Central memory CD8-positive, alpha-beta T cell (primary cell): ENCODE data around the gene TXNRD3.
A peak's percentile ranks its signal among the peaks of the same experiment; 100 is the strongest.
"Not testable (repeated sequence)": the region's sequence is repeated elsewhere in the genome, so short reads cannot be mapped to it uniquely, and the experiment has no call there.

Source experiments
- ATAC-seq: fragments of 150-1000 bp; cut with Tn5 transposase; replicated peaks from 2 replicates; pipeline ENCODE4 v1.10.0; 2022; ENCODE audit warnings: mild to moderate bottlenecking, moderate FRiP score, moderate number of reproducible peaks; ENCODE audit not compliant: poor library complexity, severe bottlenecking; ENCODE audit errors: extremely low read depth
- DNase-seq, 2 donors: peaks; one replicate each; pipeline ENCODE4 v3.0.0; 2021; ENCODE audit warnings: low spot score in 2 of 2
- H3K27ac Mint-ChIP-seq: one replicate; pipeline ENCODE4 v1.8.0; 2022; ENCODE audit warnings: low read depth, mild to moderate bottlenecking, moderate library complexity, mixed read lengths
- H3K27me3 Mint-ChIP-seq: one replicate; pipeline ENCODE4 v1.8.0; 2022; ENCODE audit warnings: mixed read lengths
- H3K36me3 Mint-ChIP-seq: one replicate; pipeline ENCODE4 v1.8.0; 2022; ENCODE audit warnings: mild to moderate bottlenecking, moderate library complexity, mixed read lengths; ENCODE audit not compliant: insufficient read depth
- H3K4me1 Mint-ChIP-seq: one replicate; pipeline ENCODE4 v1.8.0; 2022; ENCODE audit warnings: mixed read lengths
- H3K4me3 Mint-ChIP-seq: one replicate; pipeline ENCODE4 v1.8.0; 2022; ENCODE audit warnings: mild to moderate bottlenecking, moderate library complexity, mixed read lengths
- H3K9me3 Mint-ChIP-seq: one replicate; pipeline ENCODE4 v1.8.0; 2022; ENCODE audit warnings: mixed read lengths

TXNRD3 gene

DNA sequence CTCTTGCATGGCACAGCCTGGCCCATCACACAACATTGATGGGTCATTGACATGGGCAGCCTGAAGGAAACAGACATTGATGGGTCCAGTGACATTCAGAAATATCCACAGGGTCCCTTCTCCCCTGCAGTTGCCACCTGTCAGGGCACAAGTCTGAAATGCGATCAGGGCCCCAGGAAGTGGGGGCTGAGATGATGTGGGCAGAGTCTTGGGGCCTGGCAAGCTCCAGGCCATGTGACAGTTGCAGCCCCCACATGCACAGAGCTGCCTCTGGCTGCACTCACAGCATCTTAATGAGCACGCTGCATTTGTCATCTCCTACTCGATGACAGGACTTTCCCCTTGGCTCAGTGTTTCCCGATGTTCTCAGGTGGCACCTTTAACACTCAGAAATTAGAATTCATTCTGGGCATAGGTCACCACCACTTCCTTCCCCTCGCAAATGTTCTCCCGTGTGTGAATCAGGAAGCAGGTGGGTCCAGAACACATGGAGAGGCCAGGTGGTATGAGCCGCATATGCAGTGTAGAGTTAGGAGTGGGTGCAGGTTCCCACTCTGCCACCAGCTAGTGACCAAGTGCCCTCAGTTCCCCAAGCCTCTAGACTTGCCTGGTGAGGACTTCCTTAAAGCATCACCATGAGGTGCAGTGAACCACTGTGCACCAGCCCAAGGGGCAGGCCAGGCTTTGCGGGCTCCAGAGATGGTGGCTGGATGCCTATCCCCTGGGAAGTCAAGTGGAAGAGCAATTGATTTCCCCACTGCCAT lies 1.6 kb upstream of the TXNRD3 start:
- ATAC-seq = no peak
- no peaks in the 10 kb centered on the region for H3K9me3 Mint-ChIP-seq
- no peak overlapping the region for H3K27ac Mint-ChIP-seq

DNA sequence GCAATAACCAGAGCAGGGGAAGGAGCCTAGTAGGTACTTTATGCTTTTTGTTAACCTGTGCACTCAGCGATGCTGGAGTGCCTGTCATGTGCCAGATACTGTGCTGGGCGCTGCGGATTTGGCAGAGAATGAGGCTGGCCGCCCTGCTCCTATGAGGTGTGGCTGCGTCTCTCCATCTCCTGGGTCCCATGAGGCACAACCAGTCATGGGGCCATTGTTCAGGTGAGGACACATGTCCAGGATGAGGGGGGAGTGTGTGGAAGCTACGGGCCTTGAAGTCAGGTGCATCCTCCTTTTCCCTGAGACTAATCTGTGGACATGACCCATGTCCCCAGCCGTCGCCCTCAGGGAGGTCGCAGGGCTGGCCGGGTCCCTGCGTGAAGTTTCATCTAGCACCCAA lies 963 bp upstream of the TXNRD3 start:
- no peak overlapping the region for H3K27ac Mint-ChIP-seq
- H3K27me3 Mint-ChIP-seq = peaks cover 53% of the 10 kb centered on the region
- ATAC-seq = no peak
- peak overlapping the region; percentile 31 for H3K4me3 Mint-ChIP-seq
- no peaks in the 10 kb centered on the region for H3K9me3 Mint-ChIP-seq
- no peak for DNase-seq
- no peaks in the 10 kb centered on the region for H3K36me3 Mint-ChIP-seq
- no peaks in the 10 kb centered on the region for H3K4me1 Mint-ChIP-seq

More for the DNA sequence above, 1.6 kb upstream of the TXNRD3 start:
- DNase-seq = no peak
- H3K4me3 Mint-ChIP-seq = no peak overlapping the region
- peaks cover 53% of the 10 kb centered on the region for H3K27me3 Mint-ChIP-seq
- H3K4me1 Mint-ChIP-seq = no peaks in the 10 kb centered on the region
- H3K36me3 Mint-ChIP-seq = no peaks in the 10 kb centered on the region

DNA sequence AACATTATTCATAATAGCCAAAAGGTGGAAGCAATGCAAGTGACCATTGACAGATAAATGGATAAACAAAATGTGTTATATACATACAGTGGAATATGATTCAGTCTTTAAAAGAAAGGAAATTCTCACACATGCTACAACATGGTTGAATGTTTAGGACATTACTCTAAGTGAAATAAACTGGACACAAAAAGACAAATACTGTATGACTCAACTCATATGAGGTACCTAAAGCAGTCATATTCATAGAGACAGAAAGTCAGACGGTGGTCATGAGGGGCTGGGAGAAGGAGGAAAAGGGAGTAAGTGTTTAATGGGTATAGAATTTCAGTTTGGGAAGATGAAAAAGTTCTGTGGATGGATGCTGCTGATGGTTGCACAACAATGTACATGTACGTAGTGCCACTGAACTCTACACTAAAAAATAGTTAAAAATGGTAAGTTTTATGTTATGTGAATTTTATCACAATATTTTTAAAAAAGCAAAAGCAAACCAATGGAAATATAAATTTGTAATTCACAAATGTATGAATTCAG lies 5.3 kb downstream of the TXNRD3 start:
- Mint-ChIP-seq H3K4me1 (no peaks in the 10 kb centered on the region), H3K27ac (no peak overlapping the region), H3K4me3 (no peak overlapping the region), H3K9me3 (no peaks in the 10 kb centered on the region), H3K27me3 (peaks cover 62% of the 10 kb centered on the region), H3K36me3 (no peaks in the 10 kb centered on the region)
- DNase-seq (no peak), ATAC-seq (no peak)

DNA sequence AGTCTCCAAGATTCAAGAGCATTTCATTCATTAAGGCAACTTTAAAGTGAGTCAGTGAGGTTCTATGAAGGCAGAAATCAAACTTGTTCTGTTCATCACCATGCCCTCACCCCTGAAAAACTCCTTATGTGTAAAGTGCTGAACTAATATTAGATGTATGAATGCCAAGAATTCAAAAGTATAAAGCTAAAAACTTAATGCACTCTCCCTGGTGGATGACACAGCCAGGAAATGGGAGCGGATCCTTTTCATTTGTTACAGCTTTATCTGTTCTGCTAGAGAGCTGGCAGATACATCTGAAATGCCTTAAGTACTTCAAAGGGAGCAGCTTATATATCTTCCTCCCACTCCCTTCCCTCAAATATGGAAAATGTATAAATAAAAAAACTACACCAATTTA lies 8.2 kb downstream of the TXNRD3 start:
- no peak for DNase-seq
- no peaks in the 10 kb centered on the region for H3K9me3 Mint-ChIP-seq
- peaks cover 2% of the 10 kb centered on the region for H3K36me3 Mint-ChIP-seq
- no peak for ATAC-seq
- no peak overlapping the region for H3K27ac Mint-ChIP-seq
- peaks cover 55% of the 10 kb centered on the region for H3K27me3 Mint-ChIP-seq
- H3K4me3 Mint-ChIP-seq = no peak overlapping the region
- no peaks in the 10 kb centered on the region for H3K4me1 Mint-ChIP-seq

DNA sequence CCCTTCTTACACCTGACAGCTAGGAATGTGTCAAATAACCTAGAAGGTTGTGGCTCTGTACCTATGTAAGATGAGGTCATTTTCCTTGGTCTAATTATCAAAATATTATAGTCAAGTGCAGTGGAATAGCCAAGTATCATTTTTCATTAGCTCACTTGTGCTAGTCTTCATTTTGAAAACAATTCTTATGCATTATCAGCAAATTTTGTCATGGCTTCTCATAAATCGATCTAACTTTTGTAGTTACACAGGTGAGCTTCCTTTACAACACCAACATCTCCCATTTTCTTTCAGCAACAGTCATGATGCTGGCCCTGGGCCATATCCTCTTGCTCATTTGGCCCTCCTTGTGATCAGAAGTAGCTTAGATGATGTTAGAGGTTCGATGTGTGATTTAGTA lies 10.3 kb downstream of the TXNRD3 start:
- no peak overlapping the region for H3K4me3 Mint-ChIP-seq
- H3K27me3 Mint-ChIP-seq = peaks cover 48% of the 10 kb centered on the region
- DNase-seq (no peak), ATAC-seq (no peak)
- H3K4me1 Mint-ChIP-seq = no peaks in the 10 kb centered on the region
- H3K36me3 Mint-ChIP-seq = peaks cover 2% of the 10 kb centered on the region
- H3K27ac Mint-ChIP-seq = no peak overlapping the region
- no peaks in the 10 kb centered on the region for H3K9me3 Mint-ChIP-seq

DNA sequence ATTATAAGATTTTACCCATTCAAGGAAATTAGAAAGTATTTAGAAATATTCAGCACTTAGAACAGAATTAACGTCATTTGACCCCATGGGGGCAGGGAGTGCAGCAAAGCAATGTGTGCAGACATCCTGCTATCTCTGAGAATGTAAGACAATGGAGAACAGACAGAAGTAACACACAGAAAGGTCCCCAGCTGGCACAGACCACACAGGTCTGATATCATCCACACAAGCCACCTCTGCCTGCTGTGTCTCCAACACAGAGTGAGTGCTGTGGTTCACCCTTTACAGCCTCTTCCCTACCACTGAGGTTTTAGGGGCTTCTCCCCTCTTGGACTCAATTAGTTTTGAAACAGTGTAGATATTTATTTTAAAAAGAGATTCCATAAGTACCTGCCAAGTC lies 16.1 kb downstream of the TXNRD3 start:
- ATAC-seq (no peak), DNase-seq (no peak)
- Mint-ChIP-seq H3K4me3 (no peak overlapping the region), H3K27me3 (peaks cover 24% of the 10 kb centered on the region), H3K9me3 (no peaks in the 10 kb centered on the region), H3K27ac (no peak overlapping the region), H3K4me1 (no peaks in the 10 kb centered on the region), H3K36me3 (peaks cover 2% of the 10 kb centered on the region)

DNA sequence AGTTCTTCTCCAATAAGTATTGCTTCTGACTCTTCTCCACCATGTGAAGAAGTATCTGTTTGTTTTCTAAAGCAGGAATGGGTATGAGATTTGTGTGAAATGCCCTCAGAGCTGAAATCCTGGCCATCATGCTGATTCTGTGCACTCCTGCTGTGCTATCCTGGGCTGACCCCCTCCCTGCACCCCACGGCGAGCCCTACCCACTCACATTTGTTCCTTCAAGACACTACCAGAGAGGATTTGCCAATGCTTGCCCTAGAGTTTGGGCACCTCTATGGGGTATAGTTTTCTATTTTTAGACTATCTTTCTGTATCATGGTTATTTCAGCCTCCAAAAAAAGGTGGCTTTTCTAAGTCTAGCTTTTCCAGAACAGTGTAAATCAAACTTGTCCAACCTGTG lies 18.5 kb downstream of the TXNRD3 start:
- H3K36me3 Mint-ChIP-seq = no peaks in the 10 kb centered on the region
- H3K4me3 Mint-ChIP-seq = no peak overlapping the region
- no peak overlapping the region for H3K27ac Mint-ChIP-seq

DNA sequence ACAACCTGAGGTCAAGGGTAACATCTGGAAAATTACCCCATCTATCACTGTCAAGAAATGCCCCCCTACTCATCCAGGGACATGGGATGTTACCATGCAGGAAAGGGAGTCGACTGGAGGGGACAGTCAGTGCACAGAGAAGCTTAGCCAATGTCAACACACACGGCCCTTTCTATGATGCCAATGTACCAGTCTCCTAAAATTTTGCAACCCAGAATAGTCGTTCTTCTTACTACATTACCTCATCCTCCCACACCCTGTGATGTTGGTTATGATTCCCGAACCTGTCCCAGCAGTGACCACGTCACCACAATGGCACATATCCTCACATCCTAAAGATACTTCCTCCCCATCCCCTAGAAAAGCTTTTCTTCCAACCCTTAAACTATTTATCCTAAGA lies 20.1 kb downstream of the TXNRD3 start:
- Mint-ChIP-seq H3K27me3 (no peaks in the 10 kb centered on the region), H3K27ac (no peak overlapping the region), H3K9me3 (no peaks in the 10 kb centered on the region), H3K4me1 (no peaks in the 10 kb centered on the region), H3K4me3 (no peak overlapping the region), H3K36me3 (no peaks in the 10 kb centered on the region)
- no peak for ATAC-seq
- no peak for DNase-seq

More for the DNA sequence above, 18.5 kb downstream of the TXNRD3 start:
- Mint-ChIP-seq H3K9me3 (no peaks in the 10 kb centered on the region), H3K27me3 (peaks cover 9% of the 10 kb centered on the region), H3K4me1 (no peaks in the 10 kb centered on the region)
- DNase-seq = no peak
- no peak for ATAC-seq

DNA sequence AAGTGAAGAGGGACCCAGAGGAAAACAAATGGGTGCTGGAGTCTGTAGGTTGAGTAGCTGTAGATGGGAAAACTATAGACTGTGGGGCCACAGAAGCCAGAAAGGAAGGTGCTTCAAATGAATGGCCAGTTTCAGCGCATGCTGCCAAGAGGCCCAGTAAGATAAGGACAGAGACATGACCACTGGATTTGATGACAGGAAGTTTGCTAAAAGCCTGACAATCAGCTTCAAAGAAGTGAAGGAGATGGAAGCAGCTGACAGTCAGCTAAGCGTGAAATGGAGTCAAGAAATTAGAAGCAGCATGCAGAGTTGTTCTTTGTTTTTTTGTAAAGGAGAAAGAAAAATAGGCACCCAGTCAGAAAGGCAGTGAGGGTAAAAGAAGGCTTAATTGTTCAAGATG lies 24.9 kb downstream of the TXNRD3 start:
- H3K36me3 Mint-ChIP-seq = no peaks in the 10 kb centered on the region
- no peaks in the 10 kb centered on the region for H3K9me3 Mint-ChIP-seq
- H3K27me3 Mint-ChIP-seq = no peaks in the 10 kb centered on the region
- no peak for DNase-seq
- H3K4me1 Mint-ChIP-seq = no peaks in the 10 kb centered on the region
- no peak for ATAC-seq
- no peak overlapping the region for H3K27ac Mint-ChIP-seq
- H3K4me3 Mint-ChIP-seq = no peak overlapping the region

DNA sequence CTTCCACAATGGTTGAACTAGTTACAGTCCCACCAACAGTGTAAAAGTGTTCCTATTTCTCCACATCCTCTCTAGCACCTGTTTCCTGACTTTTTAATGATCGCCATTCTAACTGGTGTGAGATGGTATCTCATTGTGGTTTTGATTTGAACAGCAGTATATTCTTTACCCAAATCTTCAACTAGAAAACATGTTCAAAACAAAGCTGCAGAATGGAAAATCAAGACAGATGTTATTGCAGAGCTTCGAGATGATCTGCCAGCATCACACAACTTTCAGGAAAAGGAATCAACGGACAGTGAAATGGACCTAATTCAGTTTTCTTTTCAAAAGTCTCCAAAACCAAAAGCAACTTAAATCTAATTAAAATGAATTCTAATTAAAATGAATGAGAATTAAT lies 29.2 kb downstream of the TXNRD3 start:
- H3K4me3 Mint-ChIP-seq, H3K36me3 Mint-ChIP-seq: not testable (repeated sequence)

DNA sequence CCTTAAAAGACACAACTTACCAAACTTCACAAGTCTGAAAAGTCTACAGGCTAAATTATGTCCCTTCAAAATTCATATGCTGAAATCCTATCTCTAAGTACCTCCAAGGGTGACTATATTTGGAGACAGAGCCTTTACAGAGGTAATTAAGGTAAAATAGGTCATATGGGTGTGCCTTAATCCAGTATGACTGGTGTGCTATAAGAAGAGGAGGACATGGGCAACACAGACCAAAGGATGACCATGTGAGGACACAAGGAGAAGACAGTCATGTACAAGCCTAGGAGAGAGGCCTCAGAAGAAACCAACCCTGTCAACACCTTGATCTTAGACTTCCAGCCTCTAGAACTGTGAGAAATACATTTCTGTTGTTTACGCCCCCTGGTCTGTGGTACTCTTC lies 32.2 kb downstream of the TXNRD3 start:
- Mint-ChIP-seq H3K27ac (no peak overlapping the region), H3K4me1 (no peaks in the 10 kb centered on the region), H3K27me3 (no peaks in the 10 kb centered on the region), H3K36me3 (no peaks in the 10 kb centered on the region), H3K4me3 (no peak overlapping the region), H3K9me3 (no peaks in the 10 kb centered on the region)
- no peak for DNase-seq
- ATAC-seq = no peak

More for the DNA sequence above, 29.2 kb downstream of the TXNRD3 start:
- not testable (repeated sequence) for ATAC-seq, H3K4me1 Mint-ChIP-seq, H3K27ac Mint-ChIP-seq, H3K9me3 Mint-ChIP-seq, H3K27me3 Mint-ChIP-seq, DNase-seq

DNA sequence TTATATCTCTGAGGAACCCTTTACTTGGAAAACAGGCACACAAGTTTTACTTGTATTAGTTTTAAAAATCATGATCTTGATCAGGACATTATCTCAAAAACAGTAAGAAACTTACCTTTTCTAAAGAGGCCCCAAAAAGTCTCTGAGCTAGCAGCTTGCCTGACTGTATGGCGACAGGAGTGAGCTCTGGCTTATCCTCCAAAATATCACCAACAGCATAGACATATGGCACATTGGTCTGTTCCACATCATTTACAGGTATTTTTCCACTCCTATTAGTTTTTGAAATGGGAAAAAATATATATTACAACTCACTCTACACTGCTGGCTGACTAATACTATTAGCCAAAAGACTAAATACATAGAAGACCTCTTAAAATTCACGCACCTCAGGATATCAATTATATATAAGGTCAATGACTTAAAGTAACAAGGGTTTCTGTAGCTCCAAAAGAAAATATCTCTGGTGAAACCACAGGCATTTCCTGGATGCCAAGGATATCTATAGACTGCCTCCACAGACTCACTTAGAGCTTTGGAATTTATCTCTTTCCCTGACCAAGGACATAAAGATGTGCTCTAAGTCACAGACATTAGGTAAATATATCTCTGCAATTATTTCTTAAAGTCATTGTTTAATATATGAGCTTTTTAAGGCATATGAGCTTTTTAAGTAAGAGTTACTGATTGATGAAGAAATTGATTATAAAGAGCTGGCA lies 33.1 kb downstream of the TXNRD3 start:
- Mint-ChIP-seq H3K4me3 (no peak overlapping the region), H3K27ac (no peak overlapping the region), H3K36me3 (no peaks in the 10 kb centered on the region), H3K9me3 (no peaks in the 10 kb centered on the region), H3K4me1 (peaks cover 6% of the 10 kb centered on the region), H3K27me3 (no peaks in the 10 kb centered on the region)
- ATAC-seq (no peak), DNase-seq (no peak)

DNA sequence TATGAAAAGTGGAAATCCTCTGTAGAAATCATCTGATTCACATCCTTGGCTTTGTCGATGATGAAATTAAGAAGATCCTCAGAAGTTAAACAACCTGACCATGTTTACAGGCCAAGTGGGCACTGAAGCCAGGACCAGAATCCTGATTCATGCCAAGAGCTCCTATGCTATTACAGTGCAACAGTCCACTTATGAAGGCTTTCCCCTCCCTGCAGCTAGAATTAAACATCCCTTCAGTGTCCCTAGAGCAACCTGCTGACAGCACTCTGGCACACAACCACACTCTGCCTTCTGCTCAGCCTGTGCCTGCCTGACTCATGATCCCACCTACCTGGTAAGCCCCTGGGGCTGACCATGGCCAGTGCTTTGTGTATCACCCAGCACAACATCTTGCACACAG lies 33.8 kb downstream of the TXNRD3 start:
- H3K4me3 Mint-ChIP-seq = no peak overlapping the region
- H3K4me1 Mint-ChIP-seq = peaks cover 6% of the 10 kb centered on the region
- no peaks in the 10 kb centered on the region for H3K27me3 Mint-ChIP-seq
- no peaks in the 10 kb centered on the region for H3K36me3 Mint-ChIP-seq
- no peak for ATAC-seq
- no peak for DNase-seq
- H3K9me3 Mint-ChIP-seq = no peaks in the 10 kb centered on the region
- H3K27ac Mint-ChIP-seq = no peak overlapping the region
